ENCODE measurements around the gene SOX5. TPM values are rescaled to one million over a fixed set of nuclear protein-coding genes. Genes with fewer than 3 reads are reported as not detected.
"Not testable (repeated sequence)": the region's sequence is repeated elsewhere in the genome, so short reads cannot be mapped to it uniquely, and the experiment has no call there.

The SOX5 gene
- polyA plus RNA-seq, 1 donor = 3.5 TPM

DNA sequence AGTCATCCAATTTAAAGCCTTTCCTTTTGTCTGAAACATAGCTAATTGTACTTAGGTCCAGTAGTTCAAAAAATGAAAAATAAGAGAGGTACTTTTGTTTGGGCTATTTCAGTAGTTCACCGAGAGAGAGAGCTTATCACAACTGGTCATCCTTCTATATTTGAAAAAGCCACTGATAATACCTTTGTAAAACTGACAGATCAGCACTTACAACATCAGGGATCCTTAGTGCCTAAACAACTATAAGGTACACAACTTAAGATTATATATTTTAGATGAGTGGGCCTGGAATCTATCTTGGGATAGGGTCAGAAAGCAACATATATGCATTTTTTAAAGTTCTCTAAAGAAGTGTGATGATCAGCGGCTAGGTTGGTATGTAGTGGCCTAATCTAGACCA is 97.9 kb downstream of the SOX5 start:
- no peak overlapping the region for H3K27ac ChIP-seq (ENCODE audit: low read length)
- no CpG with 5 or more reads among the region's 2 CpGs for whole genome bisulfite sequencing (ENCODE audit: insufficient coverage, low lambda C conversion rate)
- H3K4me1 ChIP-seq (ENCODE audit: control insufficient read depth, insufficient read depth, low read length) = no peaks in the 10 kb centered on the region
- no peaks in the 10 kb centered on the region for H3K27me3 ChIP-seq (ENCODE audit: control insufficient read depth, insufficient read depth, low read length)
- H3K36me3 ChIP-seq (ENCODE audit: control insufficient read depth, insufficient read depth, low read length) = no peaks in the 10 kb centered on the region
- no peak overlapping the region for H3K4me3 ChIP-seq (ENCODE audit: low read length)
- H3K9me3 ChIP-seq (ENCODE audit: control insufficient read depth, low read depth, low read length) = no peaks in the 10 kb centered on the region
- no peak for DNase-seq

DNA sequence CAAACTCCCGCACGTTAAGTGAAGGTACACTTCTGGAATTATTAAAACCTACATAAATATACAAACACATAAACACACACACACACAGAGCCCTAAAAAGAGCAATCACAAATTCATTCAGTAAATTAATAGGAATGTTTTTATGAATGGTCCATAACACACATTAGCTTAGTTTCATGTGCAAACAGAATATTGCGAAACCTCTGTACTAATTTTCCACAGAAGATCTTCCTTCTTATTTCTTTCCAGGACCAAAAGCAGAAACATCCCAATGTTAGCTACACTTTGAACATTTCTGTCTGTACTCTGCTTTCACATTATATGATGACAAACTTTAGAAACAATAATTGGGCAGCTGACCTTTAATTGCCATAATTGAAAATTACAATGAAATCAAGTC is 101.6 kb downstream of the SOX5 start:
- 100% methylated on average over 1 of the region's 3 CpGs for WGBS (ENCODE audit: insufficient coverage, low lambda C conversion rate)
- H3K27me3 ChIP-seq (ENCODE audit: control insufficient read depth, insufficient read depth, low read length) = no peaks in the 10 kb centered on the region
- DNase-seq = no peak

DNA sequence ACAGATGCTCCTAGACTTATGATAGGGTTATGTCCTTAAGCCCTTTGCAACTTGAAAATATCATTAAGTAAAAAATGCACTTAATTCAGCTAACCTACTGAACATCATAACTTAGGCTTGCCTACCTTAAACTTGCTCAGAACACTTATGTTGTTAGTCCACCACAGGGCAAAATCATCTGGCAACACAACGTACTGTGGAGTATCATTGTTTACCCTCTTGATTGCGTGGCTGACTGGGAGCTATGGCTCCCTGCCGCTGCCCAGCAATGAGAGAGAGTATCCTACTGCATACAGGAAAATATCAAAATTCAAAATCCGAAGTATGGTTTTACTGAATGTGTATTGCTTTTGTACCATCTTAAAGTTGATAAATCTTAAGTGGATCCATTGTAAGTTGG is 105.5 kb downstream of the SOX5 start:
- Histone ChIP-seq H3K4me1 (ENCODE audit: control insufficient read depth, insufficient read depth, low read length) (no peaks in the 10 kb centered on the region), H3K27me3 (ENCODE audit: control insufficient read depth, insufficient read depth, low read length) (no peaks in the 10 kb centered on the region), H3K36me3 (ENCODE audit: control insufficient read depth, insufficient read depth, low read length) (no peaks in the 10 kb centered on the region), H3K27ac (ENCODE audit: low read length) (no peak overlapping the region), H3K4me3 (ENCODE audit: low read length) (no peak overlapping the region), H3K9me3 (ENCODE audit: control insufficient read depth, low read depth, low read length) (no peaks in the 10 kb centered on the region)
- no peak for DNase-seq
- WGBS (ENCODE audit: insufficient coverage, low lambda C conversion rate) = no CpG with 5 or more reads among the region's 4 CpGs

More for the DNA sequence above, 101.6 kb downstream of the SOX5 start:
- Histone ChIP-seq H3K9me3 (ENCODE audit: control insufficient read depth, low read depth, low read length) (no peaks in the 10 kb centered on the region), H3K36me3 (ENCODE audit: control insufficient read depth, insufficient read depth, low read length) (no peaks in the 10 kb centered on the region), H3K4me3 (ENCODE audit: low read length) (no peak overlapping the region), H3K27ac (ENCODE audit: low read length) (no peak overlapping the region), H3K4me1 (ENCODE audit: control insufficient read depth, insufficient read depth, low read length) (no peaks in the 10 kb centered on the region)

GRCh38 chr12:23834076-23834475 is 115.4 kb downstream of the SOX5 start:
- 75% methylated on average over 7 of the region's 7 CpGs for WGBS (ENCODE audit: insufficient coverage, low lambda C conversion rate)
- Histone ChIP-seq H3K27me3 (ENCODE audit: control insufficient read depth, insufficient read depth, low read length) (no peaks in the 10 kb centered on the region), H3K9me3 (ENCODE audit: control insufficient read depth, low read depth, low read length) (no peaks in the 10 kb centered on the region), H3K27ac (ENCODE audit: low read length) (no peak overlapping the region), H3K36me3 (ENCODE audit: control insufficient read depth, insufficient read depth, low read length) (no peaks in the 10 kb centered on the region), H3K4me1 (ENCODE audit: control insufficient read depth, insufficient read depth, low read length) (no peaks in the 10 kb centered on the region), H3K4me3 (ENCODE audit: low read length) (no peak overlapping the region)
- DNase-seq = no peak

GRCh38 chr12:23831739-23832138 is 117.7 kb downstream of the SOX5 start:
- 83% methylated on average over 1 of the region's 3 CpGs for WGBS (ENCODE audit: insufficient coverage, low lambda C conversion rate)

GRCh38 chr12:23830210-23830609 is 119.3 kb downstream of the SOX5 start:
- no peak overlapping the region for H3K4me3 ChIP-seq (ENCODE audit: low read length)
- H3K27ac ChIP-seq (ENCODE audit: low read length) = no peak overlapping the region
- H3K36me3 ChIP-seq (ENCODE audit: control insufficient read depth, insufficient read depth, low read length) = no peaks in the 10 kb centered on the region
- no peak for DNase-seq
- no peaks in the 10 kb centered on the region for H3K9me3 ChIP-seq (ENCODE audit: control insufficient read depth, low read depth, low read length)
- no CpG with 5 or more reads among the region's 2 CpGs for WGBS (ENCODE audit: insufficient coverage, low lambda C conversion rate)
- no peaks in the 10 kb centered on the region for H3K4me1 ChIP-seq (ENCODE audit: control insufficient read depth, insufficient read depth, low read length)
- H3K27me3 ChIP-seq (ENCODE audit: control insufficient read depth, insufficient read depth, low read length) = no peaks in the 10 kb centered on the region

More at GRCh38 chr12:23831739-23832138, 117.7 kb downstream of the SOX5 start:
- Histone ChIP-seq H3K27ac (ENCODE audit: low read length) (no peak overlapping the region), H3K4me3 (ENCODE audit: low read length) (no peak overlapping the region), H3K27me3 (ENCODE audit: control insufficient read depth, insufficient read depth, low read length) (no peaks in the 10 kb centered on the region), H3K4me1 (ENCODE audit: control insufficient read depth, insufficient read depth, low read length) (no peaks in the 10 kb centered on the region), H3K9me3 (ENCODE audit: control insufficient read depth, low read depth, low read length) (no peaks in the 10 kb centered on the region), H3K36me3 (ENCODE audit: control insufficient read depth, insufficient read depth, low read length) (no peaks in the 10 kb centered on the region)
- no peak for DNase-seq

DNA sequence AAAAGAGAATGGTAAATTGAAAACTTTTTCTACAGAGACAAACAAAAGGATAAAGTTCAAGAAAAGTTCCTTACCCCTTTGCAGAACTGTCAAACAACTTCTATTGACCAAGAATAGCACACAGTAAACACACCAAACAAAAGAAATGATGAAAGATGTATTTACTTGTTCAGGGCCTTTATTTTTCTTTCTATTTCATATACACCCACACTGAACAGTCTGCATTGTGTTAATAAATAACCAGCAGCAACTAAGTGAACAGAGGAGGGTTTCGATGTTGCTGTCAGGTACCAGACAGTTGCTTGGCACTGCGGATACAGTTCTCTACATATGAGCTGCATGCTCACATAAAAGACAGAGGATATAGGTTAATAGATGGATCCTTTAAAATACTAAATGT is 122.1 kb downstream of the SOX5 start:
- 50% methylated on average over 1 of the region's 2 CpGs for WGBS (ENCODE audit: insufficient coverage, low lambda C conversion rate)
- no peak for DNase-seq
- H3K4me1 ChIP-seq (ENCODE audit: control insufficient read depth, insufficient read depth, low read length) = no peaks in the 10 kb centered on the region
- no peaks in the 10 kb centered on the region for H3K27me3 ChIP-seq (ENCODE audit: control insufficient read depth, insufficient read depth, low read length)
- no peaks in the 10 kb centered on the region for H3K36me3 ChIP-seq (ENCODE audit: control insufficient read depth, insufficient read depth, low read length)
- no peaks in the 10 kb centered on the region for H3K9me3 ChIP-seq (ENCODE audit: control insufficient read depth, low read depth, low read length)
- no peak overlapping the region for H3K27ac ChIP-seq (ENCODE audit: low read length)
- H3K4me3 ChIP-seq (ENCODE audit: low read length) = no peak overlapping the region

DNA sequence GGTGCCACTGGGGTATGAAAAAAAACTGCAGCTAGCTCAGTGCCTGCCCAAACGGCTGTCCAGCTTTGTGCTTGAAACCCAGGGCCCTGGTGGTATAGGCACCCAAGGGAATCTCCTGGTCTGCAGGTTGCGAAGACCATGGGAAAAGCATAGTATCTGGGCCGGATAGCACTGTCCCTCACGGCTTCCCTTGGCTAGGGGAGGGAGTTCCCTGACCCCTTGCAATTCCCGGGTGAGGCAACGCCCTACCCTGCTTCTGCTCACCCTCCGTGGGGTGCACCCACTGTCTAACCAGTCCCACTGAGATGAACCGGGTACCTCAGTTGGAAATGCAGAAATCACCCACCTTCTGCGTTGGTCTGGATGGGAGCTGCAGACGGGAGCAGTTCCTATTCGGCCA is 124.3 kb downstream of the SOX5 start:
- not testable (repeated sequence) for H3K27ac ChIP-seq (ENCODE audit: low read length); H3K27me3 ChIP-seq (ENCODE audit: control insufficient read depth, insufficient read depth, low read length); H3K36me3 ChIP-seq (ENCODE audit: control insufficient read depth, insufficient read depth, low read length); H3K4me1 ChIP-seq (ENCODE audit: control insufficient read depth, insufficient read depth, low read length); H3K9me3 ChIP-seq (ENCODE audit: control insufficient read depth, low read depth, low read length); DNase-seq; H3K4me3 ChIP-seq (ENCODE audit: low read length)
- no CpG with 5 or more reads among the region's 11 CpGs for WGBS (ENCODE audit: insufficient coverage, low lambda C conversion rate)

DNA sequence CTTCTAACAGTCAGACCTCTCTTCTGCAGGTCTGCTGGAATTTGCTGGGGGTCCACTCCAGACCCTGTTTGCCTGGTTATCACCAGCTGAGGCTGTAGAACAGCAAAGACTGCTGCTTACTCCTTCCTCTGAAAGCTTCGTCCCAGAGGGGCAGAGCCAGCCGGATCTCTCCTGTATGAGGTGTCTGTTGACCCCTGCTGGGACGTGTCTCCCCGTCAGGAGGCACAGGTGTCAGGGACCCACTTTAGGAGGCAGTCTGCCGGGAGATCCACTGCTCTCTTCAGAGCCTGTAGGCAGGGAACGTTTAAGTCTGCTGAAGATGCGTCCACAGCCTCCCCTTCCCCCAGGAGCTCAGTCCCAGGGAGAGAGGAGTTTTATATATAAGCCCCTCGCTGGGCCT is 125.1 kb downstream of the SOX5 start:
- Histone ChIP-seq H3K27ac (ENCODE audit: low read length) (no peak overlapping the region), H3K9me3 (ENCODE audit: control insufficient read depth, low read depth, low read length) (no peaks in the 10 kb centered on the region), H3K27me3 (ENCODE audit: control insufficient read depth, insufficient read depth, low read length) (no peaks in the 10 kb centered on the region), H3K4me1 (ENCODE audit: control insufficient read depth, insufficient read depth, low read length) (no peaks in the 10 kb centered on the region), H3K36me3 (ENCODE audit: control insufficient read depth, insufficient read depth, low read length) (no peaks in the 10 kb centered on the region), H3K4me3 (ENCODE audit: low read length) (no peak overlapping the region)
- no peak for DNase-seq
- no CpG with 5 or more reads among the region's 8 CpGs for WGBS (ENCODE audit: insufficient coverage, low lambda C conversion rate)

- not testable (repeated sequence) for DNase-seq; H3K4me1 ChIP-seq (ENCODE audit: control insufficient read depth, insufficient read depth, low read length); H3K27me3 ChIP-seq (ENCODE audit: control insufficient read depth, insufficient read depth, low read length); H3K4me3 ChIP-seq (ENCODE audit: low read length); H3K27ac ChIP-seq (ENCODE audit: low read length); H3K9me3 ChIP-seq (ENCODE audit: control insufficient read depth, low read depth, low read length); H3K36me3 ChIP-seq (ENCODE audit: control insufficient read depth, insufficient read depth, low read length)
Observed at GRCh38 chr12:23822883-23823282, 126.6 kb downstream of the SOX5 start.

GRCh38 chr12:23817345-23817744 is 132.1 kb downstream of the SOX5 start:
- no peaks in the 10 kb centered on the region for H3K36me3 ChIP-seq (ENCODE audit: control insufficient read depth, insufficient read depth, low read length)
- no peak overlapping the region for H3K27ac ChIP-seq (ENCODE audit: low read length)
- no CpG with 5 or more reads among the region's 2 CpGs for WGBS (ENCODE audit: insufficient coverage, low lambda C conversion rate)
- no peak for DNase-seq
- no peaks in the 10 kb centered on the region for H3K4me1 ChIP-seq (ENCODE audit: control insufficient read depth, insufficient read depth, low read length)
- H3K4me3 ChIP-seq (ENCODE audit: low read length) = no peak overlapping the region
- H3K9me3 ChIP-seq (ENCODE audit: control insufficient read depth, low read depth, low read length) = no peaks in the 10 kb centered on the region
- H3K27me3 ChIP-seq (ENCODE audit: control insufficient read depth, insufficient read depth, low read length) = no peaks in the 10 kb centered on the region
